Lung (tissue), 12 donors: Measurements from ENCODE around the gene COL15A1. TPM values are rescaled to one million over a fixed set of nuclear protein-coding genes. Genes with fewer than 3 reads are reported as not detected.

Experiments
- ATAC-seq: fragments of 200-7000 bp; cut with Tn5 transposase; one replicate; pipeline ENCODE4 v1.9.1; 2020; ENCODE audit warnings: moderate number of reproducible peaks; ENCODE audit not compliant: insufficient read depth, low FRiP score
- DNase-seq, 3 donors: peaks; one replicate each; pipeline ENCODE4 v3.0.0-alpha.2; 2013 to 2017
- H3K27ac ChIP-seq, 2 donors: one replicate each; pipeline ENCODE4 v1.5.1; 2013; ENCODE audit warnings: mild to moderate bottlenecking in 2 of 2, moderate library complexity in 2 of 2, control low read depth in 1 of 2, inconsistent platforms in 1 of 2, low read depth in 1 of 2, low read length in 1 of 2
- H3K27me3 ChIP-seq, 3 donors: one replicate each; pipeline ENCODE4 v1.5.1; 2013; ENCODE audit warnings: low read length in 2 of 3; ENCODE audit not compliant: control insufficient read depth in 3 of 3, insufficient read depth in 3 of 3
- H3K36me3 ChIP-seq, 4 donors: one replicate each; pipeline ENCODE4 v1.5.1; 2013; ENCODE audit warnings: low read length in 4 of 4, mild to moderate bottlenecking in 1 of 4, moderate library complexity in 1 of 4; ENCODE audit not compliant: control insufficient read depth in 4 of 4, insufficient read depth in 4 of 4
- H3K4me1 ChIP-seq, 5 donors: one replicate each; pipeline ENCODE4 v1.5.1; 2013; ENCODE audit warnings: low read length in 5 of 5, mild to moderate bottlenecking in 2 of 5, moderate library complexity in 1 of 5; ENCODE audit not compliant: control insufficient read depth in 5 of 5, insufficient read depth in 5 of 5
- H3K4me3 ChIP-seq: one replicate; pipeline ENCODE4 v1.5.1; 2013; ENCODE audit warnings: mild to moderate bottlenecking, control low read depth, moderate library complexity
- H3K9ac ChIP-seq, 2 donors: one replicate each; pipeline ENCODE4 v1.5.1; 2013; ENCODE audit warnings: low read length in 2 of 2, control low read depth in 1 of 2; ENCODE audit not compliant: insufficient read depth in 1 of 2
- H3K9me3 ChIP-seq, 4 donors: one replicate each; pipeline ENCODE4 v1.5.1; 2013; ENCODE audit warnings: low read length in 3 of 4, mild to moderate bottlenecking in 1 of 4, moderate library complexity in 1 of 4; ENCODE audit not compliant: control insufficient read depth in 4 of 4, insufficient read depth in 3 of 4
- CTCF ChIP-seq: IDR thresholded peaks from 2 replicates; pipeline ENCODE4 v1.5.1; 2012; ENCODE audit warnings: mild to moderate bottlenecking; ENCODE audit errors: control extremely low read depth, extremely low read depth
- WGBS, 2 donors: extraction: QIAGEN DNeasy Blood & Tissue Kit; methylation state at CpG; one replicate each; pipeline ENCODE4 v1.1.7; 2013; 5-methylcytosine and 5-hydroxymethylcytosine counted together
- polyA plus RNA-seq, 2 donors: library from polyadenylated mRNA; stranded (reverse); fragments of 200-250 nt; gene quantifications; one replicate each; pipeline ENCODE4 v1.2.1, GENCODE V29; 2013
- total RNA-seq, 2 donors: library from RNA; depleted of rRNA in 1 of 2; stranded (reverse); fragments of >200 nt in 1 of 2; gene quantifications; one replicate each; pipeline ENCODE4 v1.2.1, GENCODE V29; 2014 to 2021
- donor health status: control.
- donor health status: control.
- donor health status: Bipolar disorder and iron deficiency.
- donor health status: healthy.
- donor health status: DM: yes; HTN: yes; CAD: no.

The COL15A1 gene
- total and polyA plus RNA-seq, 4 donors = 2.9 to 40.5 (median 8.5) TPM

DNA sequence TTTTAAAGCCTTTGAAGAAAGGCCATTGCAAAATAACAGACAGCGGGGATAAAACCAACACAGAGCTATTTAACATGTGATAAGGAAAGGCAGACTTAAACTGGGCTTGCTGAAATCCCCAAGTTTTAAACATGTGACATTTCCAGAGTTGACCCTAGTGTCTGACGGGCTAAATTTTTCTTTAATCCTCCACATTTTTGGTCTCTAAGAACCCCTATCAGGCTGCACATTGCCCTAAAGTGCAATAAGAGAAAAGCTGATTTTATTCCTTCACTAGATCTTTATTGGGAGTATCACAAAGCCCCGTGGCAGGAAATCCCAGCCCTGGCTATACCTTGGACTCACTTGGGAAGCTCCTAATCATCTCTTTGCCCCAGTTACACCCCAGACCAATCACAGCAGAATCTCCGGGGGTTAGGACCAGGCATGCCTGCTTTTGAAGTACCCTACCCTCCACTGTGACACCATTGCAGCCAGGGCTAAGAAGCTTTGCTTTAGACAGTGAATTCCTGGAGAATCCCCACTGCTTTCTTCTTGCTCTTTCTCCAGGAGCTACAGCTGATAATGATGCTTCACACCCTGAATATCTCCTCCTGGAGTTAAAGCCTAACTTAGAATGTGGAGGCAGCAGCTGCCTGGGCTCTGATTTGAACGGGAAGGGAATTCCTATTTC lies 20.1 kb upstream of the COL15A1 start:
- Histone ChIP-seq H3K9ac (no peak overlapping the region), H3K9me3 (no peaks in the 10 kb centered on the region), H3K4me1 (peaks cover 0 to 1% (median 0%) of the 10 kb centered on the region in 5 donors), H3K36me3 (no peaks in the 10 kb centered on the region), H3K27me3 (no peaks in the 10 kb centered on the region), H3K4me3 (no peak overlapping the region), H3K27ac (no peak overlapping the region)
- DNase-seq (no peak), ATAC-seq (no peak)
- 78 to 82% methylated on average over 5 of the region's 5 CpGs for WGBS, 2 donors
- no peak for TF ChIP-seq CTCF

GRCh38 chr9:98924946-98925820 lies 18.5 kb upstream of the COL15A1 start:
- Histone ChIP-seq H3K9me3 (no peaks in the 10 kb centered on the region), H3K36me3 (no peaks in the 10 kb centered on the region), H3K27me3 (no peaks in the 10 kb centered on the region), H3K27ac (no peak overlapping the region), H3K9ac (no peak overlapping the region), H3K4me3 (no peak overlapping the region), H3K4me1 (peaks cover 0 to 1% (median 0%) of the 10 kb centered on the region in 5 donors)
- WGBS, 2 donors = 90 to 91% methylated on average over 15 of the region's 15 CpGs
- no peak for TF ChIP-seq CTCF
- DNase-seq = no peak
- no peak for ATAC-seq

- no peak overlapping the region for H3K27ac ChIP-seq
- H3K9ac ChIP-seq = no peak overlapping the region
- H3K36me3 ChIP-seq = no peaks in the 10 kb centered on the region
- H3K27me3 ChIP-seq = no peaks in the 10 kb centered on the region
- no peaks in the 10 kb centered on the region for H3K9me3 ChIP-seq
- ATAC-seq = no peak
- no peak for DNase-seq
- 81 to 89% methylated on average over 2 of the region's 2 CpGs for WGBS, 2 donors
- H3K4me3 ChIP-seq = no peak overlapping the region
- peaks cover 0 to 1% (median 0%) of the 10 kb centered on the region in 5 donors for H3K4me1 ChIP-seq
- TF ChIP-seq CTCF = no peak
Observed at GRCh38 chr9:98925956-98926355, 17.8 kb upstream of the COL15A1 start.
